Measurements from ENCODE around the gene ZNF200. TPM values are rescaled to one million over a fixed set of nuclear protein-coding genes. Genes with fewer than 3 reads are reported as not detected.
A peak's percentile ranks its signal among the peaks of the same experiment; 100 is the strongest.

The ZNF200 gene
- total RNA-seq, 1 donor from 2014 or later, result 13.4 TPM

- H3K9me3 Mint-ChIP-seq (ENCODE audit: unreplicated experiment), result peaks cover 21% of the 10 kb centered on the region
Observed at GRCh38 chr16:3242709-3243108, 7.8 kb upstream of the ZNF200 start.

DNA sequence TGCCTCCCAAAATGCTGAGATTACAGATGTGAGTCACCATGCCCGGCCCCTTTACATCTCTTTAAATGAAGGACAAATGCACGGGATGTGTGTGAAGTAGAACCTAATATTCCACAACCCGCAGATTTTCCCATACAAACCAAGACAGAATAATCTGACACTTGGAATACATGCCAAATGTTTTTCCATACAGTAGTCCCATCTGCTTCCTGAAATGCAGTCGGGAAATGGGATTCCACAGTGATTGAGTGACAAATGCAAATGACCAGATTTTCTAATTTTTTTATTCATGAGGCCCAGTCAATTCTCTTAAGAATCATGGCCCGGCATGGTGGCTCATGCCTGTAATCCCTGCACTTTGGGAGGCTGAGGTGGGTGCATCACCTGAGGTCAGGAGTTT is 6.8 kb upstream of the ZNF200 start:
- Mint-ChIP-seq H3K4me1 (ENCODE audit: unreplicated experiment) (no peaks in the 10 kb centered on the region), H3K27ac (ENCODE audit: unreplicated experiment) (no peak overlapping the region), H3K4me3 (ENCODE audit: unreplicated experiment) (no peak overlapping the region), H3K9me3 (ENCODE audit: unreplicated experiment) (peaks cover 21% of the 10 kb centered on the region), H3K36me3 (ENCODE audit: low read depth, unreplicated experiment) (peaks cover 11% of the 10 kb centered on the region), H3K27me3 (ENCODE audit: unreplicated experiment) (peaks cover 3% of the 10 kb centered on the region)
- DNase-seq (ENCODE audit: low spot score), result no peak
- TF ChIP-seq CTCF (IDR thresholded peaks at IDR 0.05; ENCODE audit: unreplicated experiment), result no peak

More at GRCh38 chr16:3242709-3243108, 7.8 kb upstream of the ZNF200 start:
- TF ChIP-seq CTCF (IDR thresholded peaks at IDR 0.05; ENCODE audit: unreplicated experiment), result no peak
- DNase-seq (ENCODE audit: low spot score), result no peak
- Mint-ChIP-seq H3K27ac (ENCODE audit: unreplicated experiment) (no peak overlapping the region), H3K27me3 (ENCODE audit: unreplicated experiment) (peaks cover 6% of the 10 kb centered on the region), H3K36me3 (ENCODE audit: low read depth, unreplicated experiment) (peaks cover 14% of the 10 kb centered on the region), H3K4me3 (ENCODE audit: unreplicated experiment) (no peak overlapping the region), H3K4me1 (ENCODE audit: unreplicated experiment) (no peaks in the 10 kb centered on the region)

- peak overlapping the region; percentile 79 for H3K27ac Mint-ChIP-seq (ENCODE audit: unreplicated experiment)
- peaks cover 32% of the 10 kb centered on the region for H3K36me3 Mint-ChIP-seq (ENCODE audit: low read depth, unreplicated experiment)
- H3K9me3 Mint-ChIP-seq (ENCODE audit: unreplicated experiment), result peaks cover 2% of the 10 kb centered on the region
- TF ChIP-seq CTCF (IDR thresholded peaks at IDR 0.05; ENCODE audit: unreplicated experiment), result no peak
- H3K27me3 Mint-ChIP-seq (ENCODE audit: unreplicated experiment), result peaks cover 3% of the 10 kb centered on the region
- H3K4me3 Mint-ChIP-seq (ENCODE audit: unreplicated experiment), result peak overlapping the region; percentile 86
- H3K4me1 Mint-ChIP-seq (ENCODE audit: unreplicated experiment), result peaks cover 7% of the 10 kb centered on the region
- peak; percentile 8 for DNase-seq (ENCODE audit: low spot score)
Observed at GRCh38 chr16:3235856-3236669, 1.1 kb upstream of the ZNF200 start.

DNA sequence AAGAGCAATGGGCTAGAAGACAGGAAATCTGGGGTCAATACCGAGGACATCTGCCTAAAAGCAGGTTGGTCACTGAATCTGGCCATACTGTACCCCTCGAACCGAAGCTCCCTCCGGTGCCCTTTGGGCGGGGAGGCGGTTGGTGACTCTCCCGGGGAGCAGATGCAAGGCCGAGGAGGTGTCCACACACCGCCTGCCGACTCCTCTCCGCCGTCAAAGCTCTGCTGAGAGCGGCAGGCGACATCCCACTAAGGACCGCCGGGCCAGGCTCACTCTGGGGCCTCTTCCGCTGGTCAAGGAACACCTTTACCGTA is 458 bp downstream of the ZNF200 start:
- Mint-ChIP-seq H3K9me3 (ENCODE audit: unreplicated experiment) (peaks cover 8% of the 10 kb centered on the region), H3K4me1 (ENCODE audit: unreplicated experiment) (peaks cover 7% of the 10 kb centered on the region)

More for the DNA sequence above, 458 bp downstream of the ZNF200 start:
- H3K4me3 Mint-ChIP-seq (ENCODE audit: unreplicated experiment), result peak overlapping the region; percentile 96
- DNase-seq (ENCODE audit: low spot score), result no peak
- H3K27me3 Mint-ChIP-seq (ENCODE audit: unreplicated experiment), result peaks cover 3% of the 10 kb centered on the region
- H3K27ac Mint-ChIP-seq (ENCODE audit: unreplicated experiment), result peak overlapping the region; percentile 80
- no peak for TF ChIP-seq CTCF (IDR thresholded peaks at IDR 0.05; ENCODE audit: unreplicated experiment)
- H3K36me3 Mint-ChIP-seq (ENCODE audit: low read depth, unreplicated experiment), result peaks cover 42% of the 10 kb centered on the region
